Renal cortical epithelial cell (primary cell): ENCODE measurements around the gene DNAAF5. TPM values are rescaled to one million over a fixed set of nuclear protein-coding genes. Genes with fewer than 3 reads are reported as not detected.

ENCODE experiments used
- DNase-seq: peaks from one replicate; pipeline ENCODE4 v3.0.0-alpha.2; 2011; ENCODE audit warnings: low read depth
- total RNA-seq: library from RNA; depleted of rRNA; stranded (reverse); fragments of >200 nt; gene quantifications from 2 replicates; pipeline ENCODE4 v1.2.3, GENCODE V29; 2014

Gene DNAAF5
- 24.1 and 57.3 TPM in 2 replicates for total RNA-seq

DNA sequence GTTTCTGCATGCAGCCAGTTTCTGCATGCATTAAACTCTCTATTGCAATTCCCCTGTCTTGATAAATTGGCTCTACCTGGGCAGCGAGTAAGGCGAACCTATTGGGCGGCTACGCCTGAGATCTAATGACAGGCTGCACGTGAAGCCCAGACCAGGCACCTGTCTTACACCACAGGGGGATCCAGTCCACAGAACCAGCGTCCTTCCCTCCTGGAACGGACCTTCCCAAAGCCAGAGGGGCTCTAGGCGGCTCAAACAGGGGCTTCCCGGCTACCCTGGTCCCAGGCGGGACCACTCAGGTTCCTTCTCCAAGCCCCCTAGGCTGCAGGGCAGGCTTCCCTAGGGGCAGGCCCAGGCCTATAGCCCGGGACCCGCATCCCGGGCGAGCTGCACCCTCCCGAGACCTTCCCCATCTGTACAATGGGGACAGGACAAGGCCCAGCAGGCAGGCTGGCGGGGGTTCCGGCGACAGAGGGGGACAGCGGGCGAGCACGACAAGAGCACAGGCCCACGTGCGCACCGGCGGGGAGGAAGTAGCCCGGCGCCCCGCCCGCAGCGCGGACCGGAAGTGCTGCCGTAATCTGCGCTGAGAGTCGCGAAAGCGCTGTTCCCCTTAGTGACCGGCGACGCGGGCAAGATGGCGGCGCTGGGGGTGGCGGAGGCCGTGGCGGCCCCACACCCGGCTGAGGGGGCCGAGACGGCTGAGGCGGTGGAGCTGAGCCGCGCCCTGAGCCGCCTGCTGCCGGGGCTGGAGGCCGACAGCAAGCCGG, at the start of gene DNAAF5:
TSS of gene DNAAF5 (plus strand) at position 616 of the 770 bp plus-strand sequence. CDS start at position 638, 22 bp downstream.
- DNase-seq, result peak; percentile 52

DNA sequence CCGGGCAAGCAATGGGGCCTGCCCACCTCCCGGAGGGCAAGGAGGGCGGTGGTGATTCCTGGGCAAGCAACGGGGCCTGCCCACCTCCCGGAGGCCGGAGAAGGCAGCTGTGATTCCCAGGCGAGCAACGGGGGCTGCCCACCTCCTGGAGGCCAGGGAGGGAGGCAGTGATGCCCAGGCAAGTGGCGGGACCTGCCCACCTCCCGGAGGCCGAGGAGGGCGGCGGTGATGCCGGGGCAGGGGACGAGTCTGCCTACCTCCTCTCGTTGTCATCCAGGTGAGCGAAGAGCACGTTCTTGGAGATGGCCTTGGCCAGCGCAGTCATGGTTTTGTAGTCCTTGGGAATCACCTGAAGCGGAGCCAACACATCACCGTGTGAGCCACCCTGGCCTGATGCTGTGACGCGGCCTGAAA, 49.5 kb upstream of the DNAAF5 start:
- no peak for DNase-seq

DNA sequence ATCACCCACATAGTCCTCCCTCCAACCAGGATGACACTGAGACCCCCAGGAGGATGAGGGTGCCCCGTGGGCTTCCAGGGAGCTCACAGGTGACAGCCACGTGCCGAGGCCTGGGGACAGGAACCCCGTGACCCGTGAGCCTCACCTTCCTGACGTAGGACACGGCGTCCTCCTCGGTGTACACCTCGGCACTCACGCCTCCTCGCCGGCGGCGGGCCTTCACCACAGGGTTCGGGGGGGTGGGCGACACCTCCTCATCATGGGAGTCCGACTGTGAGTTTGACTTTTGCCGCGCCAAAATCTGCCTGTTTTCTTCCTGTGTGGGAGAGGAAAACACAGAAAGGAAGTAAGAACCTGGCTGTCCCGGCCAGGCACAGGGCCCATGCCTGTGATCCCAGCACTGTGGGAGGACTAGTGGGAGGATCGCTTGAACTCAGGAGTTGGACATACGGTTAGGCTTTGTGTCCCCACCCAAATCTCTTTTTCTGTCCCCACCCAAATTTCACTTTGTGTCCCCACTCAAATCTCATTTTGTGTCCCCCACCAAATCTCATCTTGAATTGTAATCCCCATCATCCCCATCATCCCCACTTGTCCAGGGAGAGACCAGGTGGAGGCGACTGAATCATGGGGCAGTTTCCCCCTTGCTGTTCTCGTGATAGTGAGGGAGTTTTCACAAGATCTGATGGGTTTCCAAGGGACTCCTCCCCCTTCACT, 45.9 kb upstream of the DNAAF5 start:
- DNase-seq, result no peak

DNA sequence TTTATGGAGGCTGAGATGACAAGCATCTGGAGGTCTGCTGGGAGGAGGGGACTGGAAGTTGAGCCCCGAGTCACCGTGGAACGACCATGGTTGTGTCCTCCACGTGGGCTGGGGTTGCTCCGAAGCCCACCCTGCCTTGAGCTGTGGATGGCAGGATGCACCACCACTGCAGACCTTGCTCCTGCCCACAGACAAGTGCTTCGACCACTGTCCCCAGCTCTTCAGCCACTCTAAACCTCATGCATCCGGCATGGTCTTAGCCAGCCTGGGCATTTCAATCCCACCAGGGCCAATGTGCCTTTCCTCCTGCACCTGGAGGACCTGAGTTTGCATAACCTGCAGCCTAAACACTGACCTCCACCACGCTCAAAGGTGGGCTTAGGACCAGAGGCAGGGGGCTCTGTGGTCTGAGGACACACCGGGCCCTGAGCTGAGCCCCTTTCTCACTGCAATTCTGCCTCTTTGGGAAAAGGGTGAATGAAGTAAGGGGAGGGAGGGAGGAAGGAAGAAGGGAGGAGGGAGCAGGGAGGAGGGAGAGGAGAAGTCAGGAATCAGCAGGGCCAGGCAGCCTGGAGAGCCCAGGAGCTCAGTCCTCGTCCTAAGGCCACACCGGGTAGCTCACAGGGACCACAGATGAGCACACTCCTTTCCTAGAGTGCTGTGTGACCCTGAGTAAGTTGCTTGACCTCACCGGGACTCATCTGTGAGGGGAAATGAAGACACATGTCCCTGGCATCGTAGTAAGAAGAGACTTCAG, 44.8 kb upstream of the DNAAF5 start:
- no peak for DNase-seq

DNA sequence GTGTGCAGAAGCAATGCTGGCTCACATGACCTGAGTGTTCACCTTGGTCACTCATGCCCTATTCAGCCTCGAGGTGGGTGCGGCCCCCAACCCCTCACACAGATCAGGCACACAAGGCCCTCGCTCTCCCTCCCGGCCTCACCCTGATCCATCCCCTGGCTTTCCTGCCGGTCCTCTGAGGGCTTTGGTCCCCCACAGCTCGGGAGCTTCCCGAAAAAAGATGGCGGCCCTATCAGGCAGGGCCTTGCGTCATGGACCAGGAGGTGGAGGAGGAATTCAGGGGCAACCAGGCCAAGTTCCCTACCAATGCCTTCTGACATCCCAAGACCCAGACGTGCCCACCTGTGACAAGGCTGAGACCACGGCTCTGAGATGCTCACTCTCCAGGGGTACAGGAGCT, 43.7 kb upstream of the DNAAF5 start:
- DNase-seq, result no peak

DNA sequence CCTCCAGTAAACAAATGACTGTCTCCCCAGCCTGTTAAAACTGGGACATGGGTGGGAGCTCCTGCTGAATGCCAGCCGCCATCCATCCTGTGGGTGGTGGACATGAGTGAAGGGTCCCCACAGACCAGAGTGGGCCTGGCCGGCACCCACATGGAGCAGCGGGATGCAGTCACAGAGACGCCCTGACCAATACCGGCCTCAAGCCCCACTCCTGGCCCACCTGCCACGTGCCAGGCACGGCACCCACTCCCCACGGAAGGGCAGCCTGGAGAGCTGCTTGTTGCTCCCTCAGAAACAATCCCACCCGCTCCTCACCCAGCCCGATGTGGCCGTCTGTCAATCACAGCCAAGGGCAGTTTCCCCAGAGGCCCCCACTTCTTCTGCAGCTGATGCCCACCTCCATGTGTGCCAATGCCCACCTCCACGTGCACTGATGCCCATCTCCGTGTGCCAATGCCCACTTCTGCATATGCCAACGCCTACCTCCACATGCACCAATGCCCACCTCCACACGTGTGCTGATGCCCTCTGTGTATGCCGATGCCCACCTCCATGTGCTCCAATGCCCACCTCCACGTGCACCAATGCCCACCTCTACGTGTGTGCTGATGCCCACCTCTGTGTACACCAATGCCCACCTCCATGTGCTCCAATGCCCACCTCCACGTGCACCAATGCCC, 42.8 kb upstream of the DNAAF5 start:
- DNase-seq, result no peak

DNA sequence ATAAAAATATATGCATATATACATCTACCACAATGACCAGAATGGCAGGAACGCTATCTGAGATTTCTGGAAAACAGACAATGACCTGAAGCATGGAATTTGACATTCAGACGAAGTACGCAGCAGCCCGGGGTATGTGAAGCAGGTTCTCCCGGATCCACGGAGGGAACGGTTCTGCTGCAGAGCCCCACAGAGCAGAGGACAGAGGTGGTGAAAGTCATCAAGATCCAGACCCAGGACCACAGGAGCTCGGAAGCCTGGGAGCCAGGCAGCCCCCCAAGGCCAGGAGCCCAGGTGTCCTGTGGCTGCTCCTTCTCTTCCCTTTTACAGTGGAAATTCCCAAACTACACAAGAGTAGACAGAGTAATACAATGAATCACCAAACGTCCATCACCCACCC, 42.1 kb upstream of the DNAAF5 start:
- DNase-seq, result no peak

DNA sequence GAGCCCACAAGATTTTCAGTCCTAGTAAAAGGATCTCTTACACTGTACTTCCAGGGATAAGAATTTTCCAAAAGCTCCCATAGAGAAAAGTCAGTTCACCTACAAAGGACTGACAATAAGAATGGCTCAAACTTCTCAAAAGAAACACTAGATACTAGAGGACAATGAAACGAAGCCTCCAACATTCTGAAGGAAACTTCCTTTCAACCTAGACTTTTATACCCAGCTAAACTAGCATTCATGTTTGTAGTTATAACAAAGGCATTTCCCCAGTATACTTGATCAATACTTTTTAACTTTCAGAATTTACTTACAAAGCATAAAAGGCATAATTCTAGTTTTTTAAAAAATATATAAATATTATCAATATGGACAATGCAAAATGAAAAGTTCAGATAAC, 41.0 kb upstream of the DNAAF5 start:
- no peak for DNase-seq

DNA sequence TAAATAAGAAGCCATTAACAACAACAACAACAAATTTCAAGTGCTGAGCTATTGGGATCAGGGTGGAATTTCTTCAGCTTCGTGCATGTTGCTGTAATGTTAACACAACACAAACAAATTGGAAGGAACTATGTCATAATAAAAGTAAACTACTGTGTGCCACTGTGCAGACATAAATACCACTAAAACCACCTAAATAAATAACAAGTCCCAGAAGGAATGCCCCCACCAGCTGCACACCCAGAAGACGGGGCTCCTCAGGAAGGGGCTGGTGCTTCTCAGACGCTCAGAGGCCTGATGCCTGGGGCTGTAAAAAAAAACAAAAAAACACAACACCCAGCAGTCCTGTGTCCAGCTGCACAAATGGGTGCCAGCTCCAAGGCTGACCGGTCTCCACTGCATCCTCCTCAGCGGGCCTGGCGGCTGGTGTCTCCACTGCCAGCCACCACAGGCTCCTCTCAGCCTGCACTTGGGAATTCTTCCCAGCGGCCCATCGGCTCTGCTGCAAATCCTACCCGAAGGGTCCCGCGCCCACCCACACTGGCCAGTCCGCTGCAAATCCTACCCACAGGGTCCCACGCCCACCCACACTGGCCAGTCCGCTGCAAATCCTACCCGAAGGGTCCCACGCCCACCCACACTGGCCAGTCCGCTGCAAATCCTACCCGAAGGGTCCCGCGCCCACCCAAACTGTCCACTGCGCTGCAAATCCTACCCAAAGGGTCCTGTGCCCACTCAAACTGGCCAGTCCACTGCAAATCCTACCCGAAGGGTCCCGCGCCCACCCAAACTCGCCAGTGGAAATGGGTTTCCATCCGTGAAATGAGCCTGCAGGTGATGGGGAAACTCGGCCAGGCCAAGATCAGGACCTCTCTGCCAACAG, 35.8 kb upstream of the DNAAF5 start:
- DNase-seq, result no peak

DNA sequence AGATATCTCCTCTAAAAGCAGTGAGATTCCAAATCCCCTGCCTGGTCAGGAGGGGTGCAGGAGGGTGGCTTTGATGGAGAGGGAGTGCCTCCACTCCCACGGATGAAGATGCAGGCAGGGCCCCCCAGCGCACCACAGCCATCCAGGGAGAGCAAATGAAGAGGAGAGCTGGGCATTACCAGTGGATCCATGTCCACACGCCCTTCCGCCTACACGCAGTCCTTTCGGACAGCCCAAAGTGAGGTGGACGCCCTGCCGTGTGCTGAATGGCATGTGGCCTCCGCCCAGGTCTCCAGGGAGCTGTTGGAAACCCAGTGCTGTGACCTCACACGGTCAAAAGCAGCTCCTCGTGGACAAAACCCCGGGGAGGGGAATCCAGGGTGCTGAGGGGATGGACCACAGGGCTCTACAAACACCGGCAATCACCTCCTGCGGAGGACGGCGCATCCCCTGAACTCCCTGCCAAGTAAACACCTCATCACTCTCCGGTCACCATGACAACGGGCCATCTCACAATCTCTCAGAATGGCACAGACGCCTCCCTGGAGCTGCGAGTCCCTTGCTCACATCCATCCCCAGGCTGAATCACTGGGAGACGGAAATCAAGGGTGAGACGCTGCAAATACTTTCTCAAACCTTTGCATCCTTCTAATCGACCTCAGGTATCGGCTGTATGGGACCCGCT, 35.0 kb upstream of the DNAAF5 start:
- no peak for DNase-seq

DNA sequence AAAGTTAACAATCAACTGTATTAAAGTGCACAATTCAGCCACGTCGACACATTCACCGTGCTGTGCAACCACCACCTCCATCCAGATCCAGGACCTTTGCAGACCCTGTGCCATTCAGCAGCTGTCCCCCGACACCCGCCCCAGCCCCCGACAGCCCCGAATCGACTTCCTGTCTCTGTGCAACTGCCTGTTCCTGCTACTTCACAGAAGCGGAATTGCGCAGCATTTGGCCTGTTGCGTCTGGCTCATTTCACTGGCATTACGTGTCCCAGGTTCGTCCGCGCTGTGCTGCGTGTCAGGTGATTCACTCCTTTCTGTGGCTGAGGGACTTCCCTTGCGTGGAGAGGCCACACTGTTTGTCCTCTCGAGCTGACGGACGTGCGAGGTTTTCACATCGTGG, 33.2 kb upstream of the DNAAF5 start:
- DNase-seq, result no peak

DNA sequence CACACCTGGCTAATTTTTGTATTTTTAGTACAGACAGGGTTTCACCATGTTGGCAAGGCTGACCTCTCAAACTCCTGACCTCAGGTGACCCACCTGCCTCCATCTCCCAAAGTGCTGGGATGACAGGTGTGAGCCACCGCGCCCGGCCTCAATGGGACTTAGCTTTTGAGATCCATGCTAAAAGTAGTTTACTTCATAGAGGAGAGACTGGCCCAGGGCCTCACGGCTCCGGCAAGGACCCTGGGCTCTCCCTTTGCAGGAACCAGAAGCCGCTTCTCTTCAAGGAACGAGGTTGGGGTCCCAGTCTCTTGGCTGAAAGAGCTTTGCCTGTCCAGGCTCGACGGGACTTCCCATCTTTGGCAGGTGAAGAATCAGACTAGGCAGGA, 30.1 kb upstream of the DNAAF5 start:
- no peak for DNase-seq

DNA sequence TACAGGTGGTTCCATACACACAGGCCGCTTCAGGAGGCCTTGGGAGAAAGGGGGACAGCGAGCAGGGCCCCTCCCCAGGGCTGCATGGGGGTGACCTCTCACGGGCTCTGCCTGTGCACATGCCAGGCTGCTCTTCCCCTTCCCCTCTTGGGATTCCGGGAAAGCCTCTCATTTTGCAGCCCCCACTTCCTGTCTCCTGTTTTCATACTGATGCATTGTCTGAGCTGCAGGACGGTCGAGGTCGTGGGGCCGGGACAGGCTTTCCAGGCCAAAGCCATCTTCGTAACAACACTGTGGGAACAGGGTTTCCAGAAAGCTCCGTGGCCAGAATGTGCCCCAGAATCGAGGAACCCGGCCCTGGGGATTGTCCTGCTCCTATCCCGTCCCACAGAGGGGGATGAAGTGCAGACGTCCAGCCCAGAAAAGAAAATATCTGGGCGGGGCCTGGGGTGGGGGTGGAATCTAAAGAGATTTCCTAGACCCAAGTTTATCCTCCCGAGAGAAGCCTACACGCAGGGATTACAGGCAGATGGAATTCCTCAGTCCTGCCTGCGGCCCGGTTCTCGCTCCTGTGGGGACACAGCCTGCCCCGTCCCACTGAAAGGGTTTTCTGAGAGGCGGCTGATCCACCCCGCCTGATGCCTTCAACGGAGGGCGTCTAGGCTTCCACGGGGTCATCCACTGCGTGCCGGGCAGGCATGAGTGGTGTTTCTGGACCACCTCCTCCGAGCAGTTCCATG, 29.5 kb upstream of the DNAAF5 start:
- no peak for DNase-seq

DNA sequence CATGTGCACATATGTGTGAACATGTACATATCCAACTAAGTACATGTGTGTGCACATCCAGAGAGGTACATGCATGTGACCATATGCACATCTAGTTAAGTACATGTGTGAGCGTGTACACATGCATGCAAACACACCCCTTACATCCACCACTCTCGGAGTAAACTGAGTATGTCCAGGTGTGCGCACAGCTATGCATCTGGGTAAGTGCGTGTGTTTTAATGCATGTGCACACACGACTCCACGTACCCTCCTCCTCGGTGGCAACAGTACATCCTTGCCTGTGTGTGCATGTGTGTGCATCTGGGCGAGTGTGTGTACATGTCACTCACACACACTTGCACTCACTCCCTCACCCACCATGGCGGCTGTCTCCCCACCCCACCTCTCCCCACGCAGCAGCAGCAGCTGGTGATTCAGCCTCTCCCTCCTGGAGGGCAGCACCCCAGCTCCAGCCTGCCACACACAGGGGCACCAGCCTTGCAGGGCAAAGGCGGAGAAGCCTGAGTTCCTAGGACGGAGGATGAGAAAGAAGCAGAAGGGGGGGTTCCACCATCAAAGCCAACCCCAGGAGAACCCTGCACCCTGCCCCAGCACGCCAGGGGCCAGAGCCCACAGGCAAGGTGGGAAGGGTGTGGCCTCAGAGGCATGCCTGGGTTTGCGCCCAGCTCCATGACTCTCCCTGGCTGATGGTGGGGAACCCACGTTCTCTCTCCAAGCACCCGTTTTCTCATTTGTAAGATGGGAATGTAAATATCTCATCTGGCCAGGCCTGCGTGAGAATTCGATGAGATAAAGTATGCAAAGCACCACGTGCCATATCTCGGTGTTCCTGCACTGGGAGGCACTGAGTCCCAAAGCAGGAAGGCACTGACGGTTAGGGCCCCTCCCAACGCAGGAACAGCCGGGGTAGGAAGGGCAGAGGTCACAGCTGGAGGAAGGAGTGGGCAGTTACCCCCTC, 27.7 kb upstream of the DNAAF5 start:
- no peak for DNase-seq

DNA sequence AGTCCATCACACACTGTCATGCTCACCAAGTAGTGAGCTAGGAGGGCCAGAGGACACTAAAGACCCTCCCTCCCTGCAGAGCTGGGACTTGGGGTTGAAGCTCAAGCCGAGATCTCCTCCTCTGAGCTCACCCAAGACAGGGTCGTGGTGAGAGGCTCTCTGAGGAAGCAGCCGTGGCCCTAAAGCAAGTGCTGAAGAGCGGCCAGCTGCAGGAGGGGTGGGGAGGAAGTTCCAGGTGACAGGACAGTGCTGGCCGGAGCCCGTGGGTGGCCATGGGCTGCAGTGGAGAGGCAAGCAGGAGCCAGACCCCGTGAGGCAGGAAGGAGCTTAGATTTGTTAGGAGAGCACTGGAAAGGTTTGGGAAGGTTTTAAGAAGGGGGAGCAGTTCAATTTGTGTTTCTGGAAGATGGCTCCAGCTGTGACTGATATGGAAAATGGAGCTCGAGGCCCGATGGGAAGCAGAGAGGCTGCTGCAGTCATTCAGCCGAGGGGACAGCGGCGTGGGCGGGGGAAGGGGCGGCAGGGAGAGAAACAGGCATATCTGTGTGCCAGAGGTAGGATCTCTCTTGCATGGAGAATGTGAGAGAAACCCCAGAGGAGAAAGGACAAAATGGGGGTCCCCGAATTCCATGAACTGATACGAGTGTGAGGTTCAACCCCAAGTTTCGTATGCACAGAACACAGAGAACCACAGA, 26.9 kb upstream of the DNAAF5 start:
- no peak for DNase-seq

DNA sequence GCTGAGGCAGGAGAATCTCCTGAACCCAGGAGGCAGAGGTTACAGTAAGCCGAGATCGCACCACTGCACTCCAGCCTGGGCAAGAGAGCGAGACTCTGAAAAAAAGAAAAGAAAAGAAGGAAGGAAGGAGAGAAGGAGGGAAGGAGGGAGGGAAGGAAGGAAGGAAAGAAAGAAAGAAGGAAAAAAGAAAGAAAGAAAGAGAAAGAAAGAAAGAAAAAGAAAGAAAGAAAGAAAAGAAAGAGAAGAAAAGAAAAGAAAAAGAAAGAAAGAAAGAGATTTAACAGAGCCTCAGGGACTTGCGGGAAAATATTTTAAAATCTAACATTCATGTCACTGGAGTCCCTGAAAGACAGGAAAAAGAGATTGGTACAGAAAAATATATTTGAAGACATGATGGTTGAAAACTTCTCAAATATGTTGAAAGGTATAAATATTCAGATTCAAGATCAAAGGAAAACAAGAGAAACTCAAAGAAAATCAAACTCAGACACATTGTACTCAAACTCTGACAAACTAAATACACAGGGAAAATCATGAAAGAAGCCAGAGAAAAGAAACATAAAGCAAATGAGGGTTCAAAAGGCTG, 25.3 kb upstream of the DNAAF5 start:
- DNase-seq, result no peak

DNA sequence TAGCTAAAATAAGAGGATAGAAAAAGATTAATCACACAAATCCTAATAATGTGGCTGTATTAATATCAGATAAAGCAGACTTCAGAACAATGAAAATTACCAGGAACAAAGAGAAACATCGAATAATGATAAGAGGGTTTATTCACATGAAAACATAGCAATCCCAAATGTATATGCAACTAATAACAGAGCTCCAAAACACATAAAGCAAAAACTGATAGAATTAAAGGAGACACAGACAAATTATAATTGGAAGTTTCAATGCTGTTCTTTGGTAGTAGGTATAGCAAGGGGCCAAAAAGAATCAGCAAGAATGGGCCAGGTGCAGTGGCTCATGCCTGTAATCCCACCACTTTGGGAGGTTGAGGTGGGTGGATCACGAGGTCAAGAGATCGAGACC, 23.4 kb upstream of the DNAAF5 start:
- DNase-seq, result no peak

DNA sequence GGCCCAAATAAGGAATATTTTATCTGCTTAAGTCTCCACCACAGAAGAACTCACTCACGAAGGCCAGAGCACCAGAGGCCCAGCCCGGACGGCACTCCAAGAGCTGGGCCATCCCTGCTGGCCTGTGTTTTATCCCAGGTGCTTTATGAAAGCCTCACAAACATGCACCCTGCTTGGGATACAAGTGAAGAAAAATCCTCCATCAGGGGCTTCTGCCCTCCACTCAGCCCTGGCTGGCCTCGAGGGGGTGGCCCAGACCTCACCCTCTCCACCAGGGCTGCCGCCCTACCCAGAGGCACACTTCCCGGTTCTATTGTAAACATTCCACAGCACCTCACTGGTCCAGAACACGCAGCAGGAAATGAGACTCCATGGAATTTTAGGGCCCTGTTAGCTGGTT, 19.8 kb upstream of the DNAAF5 start:
- no peak for DNase-seq
